H9 (cell line): ENCODE results near the gene MALT1. TPM values are rescaled to one million over a fixed set of nuclear protein-coding genes. Genes with fewer than 3 reads are reported as not detected.
A peak's percentile ranks its signal among the peaks of the same experiment; 100 is the strongest.

Source experiments
- DNase-seq: peaks from one replicate; pipeline ENCODE4 v3.0.0-alpha.2; 2017
- H2AFZ ChIP-seq: one replicate; pipeline ENCODE4 v1.6.1; 2013; ENCODE audit warnings: mild to moderate bottlenecking, low read length, control low read depth, moderate library complexity
- H2AK5ac ChIP-seq: 2 replicates; pipeline ENCODE4 v1.6.1; 2013; ENCODE audit warnings: low read length, control low read depth, mixed read lengths; ENCODE audit not compliant: insufficient read length
- H2BK120ac ChIP-seq: one replicate; pipeline ENCODE4 v1.6.1; 2013; ENCODE audit warnings: low read depth, mild to moderate bottlenecking, low read length, control low read depth, inconsistent platforms; ENCODE audit not compliant: poor library complexity, severe bottlenecking
- H2BK12ac ChIP-seq: 2 replicates; pipeline ENCODE4 v1.6.1; 2013; ENCODE audit warnings: low read length, control low read depth, mixed read lengths, low read depth; ENCODE audit not compliant: insufficient read length
- H2BK15ac ChIP-seq: 2 replicates; pipeline ENCODE4 v1.6.1; 2013; ENCODE audit warnings: low read depth, low read length, control low read depth
- H2BK20ac ChIP-seq: one replicate; pipeline ENCODE4 v1.6.1; 2013; ENCODE audit warnings: low read depth, mild to moderate bottlenecking, low read length, control low read depth, inconsistent platforms; ENCODE audit not compliant: poor library complexity, severe bottlenecking
- H2BK5ac ChIP-seq: 2 replicates; pipeline ENCODE4 v1.6.1; 2013; ENCODE audit warnings: low read length, control low read depth, mixed read lengths; ENCODE audit not compliant: insufficient read length
- H3K14ac ChIP-seq: 2 replicates; pipeline ENCODE4 v1.6.1; 2013; ENCODE audit warnings: low read length, control low read depth; ENCODE audit not compliant: insufficient read depth
- H3K18ac ChIP-seq: 2 replicates; pipeline ENCODE4 v1.6.1; 2013; ENCODE audit warnings: low read depth, mild to moderate bottlenecking, mixed read lengths, low read length, control low read depth; ENCODE audit not compliant: insufficient read length
- H3K23ac ChIP-seq: 2 replicates; pipeline ENCODE4 v1.6.1; 2013; ENCODE audit warnings: low read length, control low read depth, mixed read lengths, low read depth; ENCODE audit not compliant: insufficient read length
- H3K23me2 ChIP-seq: 2 replicates; pipeline ENCODE4 v1.6.1; 2013; ENCODE audit warnings: low read depth, mild to moderate bottlenecking, mixed read lengths, low read length, control low read depth; ENCODE audit not compliant: insufficient read length, poor library complexity, severe bottlenecking
- H3K27ac ChIP-seq: 2 replicates; pipeline ENCODE4 v1.5.1; 2013; ENCODE audit warnings: low read length, control low read depth, mixed read lengths, low read depth; ENCODE audit not compliant: insufficient read length
- H3K27me3 ChIP-seq: 2 replicates; pipeline ENCODE4 v1.6.1; 2013; ENCODE audit warnings: low read length, control low read depth, inconsistent platforms; ENCODE audit not compliant: insufficient read depth
- H3K4ac ChIP-seq: 2 replicates; pipeline ENCODE4 v1.6.1; 2013; ENCODE audit warnings: low read depth, mild to moderate bottlenecking, control low read depth, inconsistent platforms, low read length, moderate library complexity
- H3K4me1 ChIP-seq: 2 replicates; pipeline ENCODE4 v1.6.1; 2013; ENCODE audit warnings: low read length, control low read depth, inconsistent platforms; ENCODE audit not compliant: insufficient read depth
- H3K4me2 ChIP-seq: 2 replicates; pipeline ENCODE4 v1.6.1; 2013; ENCODE audit warnings: low read length, control low read depth, mixed read lengths; ENCODE audit not compliant: insufficient read length, insufficient read depth
- H3K56ac ChIP-seq: 2 replicates; pipeline ENCODE4 v1.6.1; 2013; ENCODE audit warnings: low read depth, mild to moderate bottlenecking, mixed read lengths, low read length, control low read depth; ENCODE audit not compliant: insufficient read length
- H3K79me1 ChIP-seq: 2 replicates; pipeline ENCODE4 v1.6.1; 2013; ENCODE audit warnings: low read depth, mild to moderate bottlenecking, moderate library complexity, low read length, control low read depth, inconsistent platforms; ENCODE audit not compliant: insufficient read depth, poor library complexity, severe bottlenecking
- H3K79me2 ChIP-seq: 2 replicates; pipeline ENCODE4 v1.6.1; 2013; ENCODE audit warnings: low read length, control low read depth, inconsistent platforms; ENCODE audit not compliant: insufficient read depth
- H3K9ac ChIP-seq: 2 replicates; pipeline ENCODE4 v1.6.1; 2013; ENCODE audit warnings: low read length, control low read depth, mixed read lengths; ENCODE audit not compliant: insufficient read length; ENCODE audit errors: extremely low read depth
- H3K9me3 ChIP-seq: one replicate; pipeline ENCODE4 v1.6.1; 2013; ENCODE audit warnings: low read depth, low read length, inconsistent platforms; ENCODE audit not compliant: control insufficient read depth
- H3T11ph ChIP-seq: one replicate; pipeline ENCODE4 v1.6.1; 2013; ENCODE audit warnings: mild to moderate bottlenecking, low read length, control low read depth, inconsistent platforms
- H4K20me1 ChIP-seq: one replicate; pipeline ENCODE4 v1.6.1; 2013; ENCODE audit not compliant: control insufficient read depth, insufficient read length, insufficient read depth
- H4K5ac ChIP-seq: 2 replicates; pipeline ENCODE4 v1.6.1; 2013; ENCODE audit warnings: low read depth, mild to moderate bottlenecking, mixed read lengths, low read length, control low read depth; ENCODE audit not compliant: insufficient read length
- H4K8ac ChIP-seq: replicated peaks from 2 replicates; pipeline ENCODE4 v1.6.1; 2013; ENCODE audit warnings: low read length, control low read depth, mixed read lengths, low read depth; ENCODE audit not compliant: insufficient read length
- H4K91ac ChIP-seq: 2 replicates; pipeline ENCODE4 v1.6.1; 2013; ENCODE audit warnings: low read depth, mild to moderate bottlenecking, moderate library complexity, mixed read lengths, low read length, control low read depth; ENCODE audit not compliant: insufficient read length
- H3K27ac Mint-ChIP-seq, 3 experiments: 2 replicates in 2 of 3; 3 replicates in 1 of 3; pipeline ENCODE4 v1.8.0; 2020 to 2021; ENCODE audit warnings: mixed read lengths in 3 of 3, mild to moderate bottlenecking in 1 of 3, moderate library complexity in 1 of 3
- H3K27me3 Mint-ChIP-seq: 2 replicates; pipeline ENCODE4 v1.8.0; 2021; ENCODE audit warnings: low read depth, mild to moderate bottlenecking, moderate library complexity, mixed read lengths
- H3K36me3 Mint-ChIP-seq, 3 experiments: 2 replicates in 2 of 3; 3 replicates in 1 of 3; pipeline ENCODE4 v1.8.0; 2020 to 2021; ENCODE audit warnings: low read depth in 3 of 3, mixed read lengths in 3 of 3; ENCODE audit not compliant: insufficient read depth in 1 of 3
- H3K4me1 Mint-ChIP-seq, 2 experiments: 2 replicates each; pipeline ENCODE4 v1.8.0; 2020; ENCODE audit warnings: mixed read lengths in 2 of 2
- H3K4me3 Mint-ChIP-seq, 2 experiments: 2 replicates in 1 of 2; 3 replicates in 1 of 2; pipeline ENCODE4 v1.8.0; 2020 to 2021; ENCODE audit warnings: mild to moderate bottlenecking in 2 of 2, mixed read lengths in 2 of 2, moderate library complexity in 1 of 2
- H3K9me3 Mint-ChIP-seq, 2 experiments: 2 replicates in 1 of 2; 3 replicates in 1 of 2; pipeline ENCODE4 v1.8.0; 2020; ENCODE audit warnings: mild to moderate bottlenecking in 2 of 2, mixed read lengths in 2 of 2, moderate library complexity in 1 of 2
- CTCF ChIP-seq: fragments of 200-600 bp; sonication (generic); conservative IDR thresholded peaks from 3 replicates; pipeline ENCODE4 v1.8.0; 2021; ENCODE audit warnings: antibody characterized with exemption, mild to moderate bottlenecking
- WGBS: extraction: QIAGEN DNeasy Blood & Tissue Kit; methylation state at CpG from one replicate; pipeline ENCODE4 v1.1.7; 2013; ENCODE audit warnings: missing lambda C conversion rate, low lambda C conversion rate, mixed read lengths; ENCODE audit not compliant: insufficient read length; ENCODE audit errors: extremely low coverage; 5-methylcytosine and 5-hydroxymethylcytosine counted together
- total RNA-seq: library from RNA; stranded (reverse); gene quantifications from 2 replicates; pipeline ENCODE4 v1.2.1, GENCODE V29; 2021

Gene MALT1
- total RNA-seq, 1 experiment from 2014 or later, result 18.1 TPM

- H2BK20ac ChIP-seq, result no peak overlapping the region
- no peak overlapping the region for H3K56ac ChIP-seq
- no peak for TF ChIP-seq CTCF
- no peak overlapping the region for H2BK15ac ChIP-seq
- no peak overlapping the region for H3T11ph ChIP-seq
- Mint-ChIP-seq H3K4me1 (peaks cover 23 to 32% of the 10 kb centered on the region in 2 experiments), H3K36me3 (no peaks in the 10 kb centered on the region; a peak in 1 of 7 replicates), H3K27ac (peak overlapping the region in 1 of 3 experiments; percentile 17; a peak in 1 of 7 replicates), H3K4me3 (no peak overlapping the region), H3K9me3 (no peaks in the 10 kb centered on the region), H3K27me3 (no peaks in the 10 kb centered on the region)
- H3K18ac ChIP-seq, result no peak overlapping the region
- H4K5ac ChIP-seq, result no peak overlapping the region
- H4K8ac ChIP-seq, result no peak overlapping the region
- no peaks in the 10 kb centered on the region for H3K79me1 ChIP-seq
- no peak overlapping the region for H2BK12ac ChIP-seq
- no peak overlapping the region for H3K14ac ChIP-seq
- DNase-seq, result no peak
- H3K9ac ChIP-seq, result no peak overlapping the region
- no peaks in the 10 kb centered on the region for H3K9me3 ChIP-seq
- no peak overlapping the region for H2AK5ac ChIP-seq
- no peak overlapping the region for H3K4me2 ChIP-seq
- peaks cover 11% of the 10 kb centered on the region for H3K4me1 ChIP-seq
- no peaks in the 10 kb centered on the region for H3K27me3 ChIP-seq
- no peak overlapping the region for H4K91ac ChIP-seq
- H2BK5ac ChIP-seq, result no peak overlapping the region
- no CpG with 5 or more reads among the region's 7 CpGs for WGBS
- no peak overlapping the region for H2BK120ac ChIP-seq
- H3K23me2 ChIP-seq, result no peaks in the 10 kb centered on the region
- no peaks in the 10 kb centered on the region for H4K20me1 ChIP-seq
- no peak overlapping the region for H3K23ac ChIP-seq
- no peak overlapping the region for H2AFZ ChIP-seq
- H3K79me2 ChIP-seq, result no peaks in the 10 kb centered on the region
- no peak overlapping the region for H3K27ac ChIP-seq
- no peak overlapping the region for H3K4ac ChIP-seq
Measured at GRCh38 chr18:58792086-58792485, 120.8 kb downstream of the MALT1 start.
